Peyer's patch (tissue), 4 donors: ENCODE results near the gene CAST. TPM values are rescaled to one million over a fixed set of nuclear protein-coding genes. Genes with fewer than 3 reads are reported as not detected.
"Not testable (repeated sequence)": the region's sequence is repeated elsewhere in the genome, so short reads cannot be mapped to it uniquely, and the experiment has no call there.

Source experiments
- DNase-seq, 3 donors: peaks; one replicate each; pipeline ENCODE4 v3.0.0-alpha.2; 2017 to 2019
- H3K27ac ChIP-seq, 4 donors: fragments of 200-600 bp; sonication (generic); one replicate each; pipeline ENCODE4 v1.5.1; 2016 to 2019
- H3K27me3 ChIP-seq, 2 donors: fragments of 200-600 bp; sonication (generic); one replicate each; pipeline ENCODE4 v1.5.1; 2019
- H3K36me3 ChIP-seq, 3 donors: fragments of 200-600 bp; sonication (generic); one replicate each; pipeline ENCODE4 v1.5.1; 2016 to 2019
- H3K4me1 ChIP-seq, 4 donors: fragments of 200-600 bp; sonication (generic); one replicate each; pipeline ENCODE4 v1.5.1; 2016 to 2019
- H3K4me3 ChIP-seq, 4 donors: fragments of 200-600 bp; sonication (generic); 1 replicate in 3 of 4; 2 replicates in 1 of 4; pipeline ENCODE4 v1.5.1; 2016 to 2019; ENCODE audit warnings: mild to moderate bottlenecking in 1 of 4
- H3K9me3 ChIP-seq, 4 donors: fragments of 200-600 bp; sonication (generic); one replicate each; pipeline ENCODE4 v1.5.1; 2016 to 2019; ENCODE audit warnings: mild to moderate bottlenecking in 1 of 4
- CTCF ChIP-seq, 6 experiments: fragments of 450-650 bp in 4 of 6; fragments of 200-600 bp in 2 of 6; sonication (generic) in 1 of 6; IDR thresholded peaks; one replicate each; pipeline ENCODE4 v1.5.1; 2017 to 2019; ENCODE audit warnings: antibody characterized with exemption in 6 of 6, mild to moderate bottlenecking in 3 of 6, moderate library complexity in 1 of 6
- POLR2A ChIP-seq, 2 donors: fragments of 450-650 bp; IDR thresholded peaks; one replicate each; pipeline ENCODE4 v1.5.1; 2017; ENCODE audit warnings: antibody characterized with exemption in 2 of 2, mild to moderate bottlenecking in 2 of 2, moderate library complexity in 2 of 2
- total RNA-seq, 4 donors: library from RNA; depleted of rRNA; stranded (reverse); fragments of >200 nt; gene quantifications; one replicate each; pipeline ENCODE4 v1.1.0, GENCODE V29; 2016

Gene CAST
- total RNA-seq, 4 donors from 2014 or later: 268 to 396 (median 337) TPM

- TF ChIP-seq POLR2A (IDR thresholded peaks at IDR 0.05) (no peak), CTCF (IDR thresholded peaks at IDR 0.05) (no peak)
- Histone ChIP-seq H3K36me3 (peaks cover 0 to 96% (median 0%) of the 10 kb centered on the region in 3 donors), H3K4me1 (peaks cover 0 to 3% (median 0%) of the 10 kb centered on the region in 4 donors), H3K9me3 (no peaks in the 10 kb centered on the region), H3K4me3 (no peak overlapping the region), H3K27ac (no peak overlapping the region), H3K27me3 (no peaks in the 10 kb centered on the region)
- no peak for DNase-seq
Observed at GRCh38 chr5:96742538-96742937, 80.4 kb downstream of the CAST start.

- no peaks in the 10 kb centered on the region for H3K27me3 ChIP-seq
- H3K36me3 ChIP-seq: peaks cover 0 to 96% (median 0%) of the 10 kb centered on the region in 3 donors
- no peak for DNase-seq
- TF ChIP-seq POLR2A (IDR thresholded peaks at IDR 0.05) (no peak), CTCF (IDR thresholded peaks at IDR 0.05) (no peak)
- H3K4me3 ChIP-seq: no peak overlapping the region
- peaks cover 0 to 8% (median 0%) of the 10 kb centered on the region in 4 donors for H3K4me1 ChIP-seq
- H3K27ac ChIP-seq: peak overlapping the region in 2 of 4 donors; percentile 3 to 39
- no peaks in the 10 kb centered on the region for H3K9me3 ChIP-seq
Observed at GRCh38 chr5:96743065-96743768, 81.0 kb downstream of the CAST start.

GRCh38 chr5:96743805-96744204 is 81.6 kb downstream of the CAST start:
- H3K4me1 ChIP-seq: peaks cover 0 to 8% (median 0%) of the 10 kb centered on the region in 4 donors
- no peak overlapping the region for H3K4me3 ChIP-seq
- no peaks in the 10 kb centered on the region for H3K9me3 ChIP-seq
- H3K27me3 ChIP-seq: no peaks in the 10 kb centered on the region
- H3K36me3 ChIP-seq: peaks cover 0 to 96% (median 0%) of the 10 kb centered on the region in 3 donors
- no peak for TF ChIP-seq POLR2A (IDR thresholded peaks at IDR 0.05)
- no peak for TF ChIP-seq CTCF (IDR thresholded peaks at IDR 0.05)
- DNase-seq: no peak
- peak overlapping the region in 3 of 4 donors; percentile 3 to 39 (median 5) for H3K27ac ChIP-seq

GRCh38 chr5:96744218-96744617 is 82.0 kb downstream of the CAST start:
- Histone ChIP-seq H3K27ac (peak overlapping the region in 2 of 4 donors; percentile 3 to 5), H3K36me3 (peaks cover 0 to 96% (median 0%) of the 10 kb centered on the region in 3 donors)
- not testable (repeated sequence) for H3K27me3 ChIP-seq, H3K9me3 ChIP-seq, DNase-seq, H3K4me3 ChIP-seq, H3K4me1 ChIP-seq

- peak overlapping the region in 1 of 4 donors; percentile 50 for H3K27ac ChIP-seq
- peaks cover 0 to 98% (median 0%) of the 10 kb centered on the region in 3 donors for H3K36me3 ChIP-seq
- no peaks in the 10 kb centered on the region for H3K9me3 ChIP-seq
- DNase-seq: no peak
- no peak for TF ChIP-seq CTCF (IDR thresholded peaks at IDR 0.05)
- peaks cover 0 to 8% (median 0%) of the 10 kb centered on the region in 4 donors for H3K4me1 ChIP-seq
- H3K4me3 ChIP-seq: no peak overlapping the region
- no peaks in the 10 kb centered on the region for H3K27me3 ChIP-seq
Observed at GRCh38 chr5:96745025-96745424, 82.8 kb downstream of the CAST start.

GRCh38 chr5:96745844-96746531 is 83.8 kb downstream of the CAST start:
- peaks cover 0 to 98% (median 0%) of the 10 kb centered on the region in 3 donors for H3K36me3 ChIP-seq
- no peaks in the 10 kb centered on the region for H3K9me3 ChIP-seq
- TF ChIP-seq CTCF (IDR thresholded peaks at IDR 0.05): no peak
- no peak for TF ChIP-seq POLR2A (IDR thresholded peaks at IDR 0.05)
- peaks cover 0 to 8% (median 0%) of the 10 kb centered on the region in 4 donors for H3K4me1 ChIP-seq
- no peak overlapping the region for H3K4me3 ChIP-seq
- peak overlapping the region in 1 of 4 donors; percentile 50 for H3K27ac ChIP-seq
- no peak for DNase-seq
- no peaks in the 10 kb centered on the region for H3K27me3 ChIP-seq
